IMR-90 (cell line): Measurements from ENCODE around the gene SPEF2. TPM values are rescaled to one million over a fixed set of nuclear protein-coding genes. Genes with fewer than 3 reads are reported as not detected.

Source experiments
- ATAC-seq: fragments of 200-7000 bp; cut with Tn5 transposase; 2 replicates; pipeline ENCODE4 v1.9.1; 2020; ENCODE audit warnings: low read depth, mild to moderate bottlenecking, moderate library complexity
- BruUV-seq: library from RNA; stranded (reverse); fragments of 400-500 nt; replicated peaks from 2 replicates; lab custom pipeline; 2021; lab: Mats Ljungman, UMichigan
- CTCF ChIA-PET: fragments of 300-600 bp; formaldehyde crosslinking; extraction: SDS; loops from one replicate; lab custom pipeline; 2021; ENCODE audit warnings: antibody characterized with exemption; lab: Yijun Ruan, JAX
- POLR2A ChIA-PET: fragments of 300-600 bp; sonication (Branson Sonifier 250); formaldehyde crosslinking; loops from one replicate; lab custom pipeline; 2022; ENCODE audit warnings: antibody characterized with exemption; ENCODE audit not compliant: unreplicated experiment; lab: Charles Lee
- DNase-seq: peaks from one replicate; pipeline ENCODE4 v3.0.0; 2013
- H2AFZ ChIP-seq: replicated peaks from 2 replicates; pipeline ENCODE3; 2013; ENCODE audit warnings: low read length, mild to moderate bottlenecking; ENCODE audit not compliant: poor library complexity
- H2AK5ac ChIP-seq: 2 replicates; pipeline ENCODE4 v1.6.1; 2013; ENCODE audit warnings: low read depth, low read length, inconsistent platforms
- H2AK9ac ChIP-seq: replicated peaks from 2 replicates; pipeline ENCODE3; 2013; ENCODE audit warnings: mild to moderate bottlenecking, low read depth, low read length, moderate library complexity; ENCODE audit not compliant: poor library complexity
- H2BK120ac ChIP-seq: 2 replicates; pipeline ENCODE4 v1.6.1; 2013; ENCODE audit warnings: low read depth, low read length, inconsistent platforms
- H2BK15ac ChIP-seq: 3 replicates; pipeline ENCODE4 v1.6.1; 2013; ENCODE audit warnings: low read depth, low read length, inconsistent platforms
- H2BK20ac ChIP-seq: 2 replicates; pipeline ENCODE4 v1.6.1; 2013; ENCODE audit warnings: low read depth, mild to moderate bottlenecking, inconsistent platforms, low read length, moderate library complexity
- H2BK5ac ChIP-seq: 2 replicates; pipeline ENCODE4 v1.6.1; 2013; ENCODE audit warnings: mild to moderate bottlenecking, low read depth, low read length, inconsistent platforms; ENCODE audit not compliant: poor library complexity, severe bottlenecking
- H3K14ac ChIP-seq: replicated peaks from 2 replicates; pipeline ENCODE4 v1.6.1; 2013; ENCODE audit warnings: low read depth, low read length, inconsistent platforms
- H3K18ac ChIP-seq: 2 replicates; pipeline ENCODE4 v1.6.1; 2013; ENCODE audit warnings: low read depth, low read length, control low read depth
- H3K23ac ChIP-seq: 2 replicates; pipeline ENCODE4 v1.6.1; 2013; ENCODE audit warnings: low read depth, low read length, inconsistent platforms
- H3K27ac ChIP-seq: 2 replicates; pipeline ENCODE4 v1.5.1; 2013; ENCODE audit warnings: mild to moderate bottlenecking, control low read depth, low read length; ENCODE audit not compliant: insufficient read depth
- H3K27me3 ChIP-seq: 2 replicates; pipeline ENCODE4 v1.6.1; 2013; ENCODE audit warnings: low read length; ENCODE audit not compliant: control insufficient read depth, insufficient read depth
- H3K36me3 ChIP-seq: 2 replicates; pipeline ENCODE4 v1.6.1; 2013; ENCODE audit warnings: low read length, mixed read lengths; ENCODE audit not compliant: control insufficient read depth, insufficient read depth
- H3K4ac ChIP-seq: 2 replicates; pipeline ENCODE4 v1.6.1; 2013; ENCODE audit warnings: low read depth, low read length, inconsistent platforms
- H3K4me1 ChIP-seq: 2 replicates; pipeline ENCODE4 v1.6.1; 2013; ENCODE audit warnings: low read length, mixed read lengths; ENCODE audit not compliant: control insufficient read depth, insufficient read depth
- H3K4me2 ChIP-seq: 2 replicates; pipeline ENCODE4 v1.6.1; 2013; ENCODE audit warnings: low read depth, mild to moderate bottlenecking, control low read depth, low read length, moderate library complexity
- H3K4me3 ChIP-seq: 2 replicates; pipeline ENCODE4 v1.5.1; 2013; ENCODE audit warnings: low read depth, mild to moderate bottlenecking, control low read depth, low read length, moderate library complexity; ENCODE audit not compliant: insufficient read depth
- H3K56ac ChIP-seq: 2 replicates; pipeline ENCODE4 v1.6.1; 2013; ENCODE audit warnings: low read length, inconsistent platforms; ENCODE audit not compliant: insufficient read depth; ENCODE audit errors: extremely low read depth
- H3K79me1 ChIP-seq, 2 experiments: 2 replicates each; pipeline ENCODE4 v1.6.1; 2013; ENCODE audit warnings: low read length in 2 of 2, inconsistent platforms in 1 of 2, low read depth in 1 of 2
- H3K9ac ChIP-seq: 2 replicates; pipeline ENCODE4 v1.6.1; 2013; ENCODE audit warnings: low read depth, low read length, control low read depth
- H3K9me1 ChIP-seq: 2 replicates; pipeline ENCODE4 v1.6.1; 2013; ENCODE audit warnings: low read length, inconsistent platforms; ENCODE audit not compliant: insufficient read depth
- H3K9me3 ChIP-seq: 2 replicates; pipeline ENCODE4 v1.6.1; 2013; ENCODE audit warnings: low read length; ENCODE audit not compliant: control insufficient read depth, insufficient read depth
- H4K20me1 ChIP-seq: 2 replicates; pipeline ENCODE4 v1.6.1; 2013; ENCODE audit warnings: low read length, inconsistent platforms; ENCODE audit not compliant: insufficient read depth
- H4K5ac ChIP-seq: 2 replicates; pipeline ENCODE4 v1.6.1; 2013; ENCODE audit warnings: mild to moderate bottlenecking, low read depth, low read length, control low read depth
- H4K8ac ChIP-seq, 2 experiments: 2 replicates each; pipeline ENCODE4 v1.6.1; 2013; ENCODE audit warnings: low read depth in 2 of 2, low read length in 2 of 2, control low read depth in 1 of 2, inconsistent platforms in 1 of 2
- H4K91ac ChIP-seq: 2 replicates; pipeline ENCODE4 v1.6.1; 2013; ENCODE audit warnings: low read depth, low read length, inconsistent platforms; ENCODE audit not compliant: insufficient read depth
- BHLHE40 ChIP-seq: fragments of 150-350 bp; IDR thresholded peaks from 2 replicates; pipeline ENCODE4 v1.6.1; 2016; ENCODE audit warnings: mild to moderate bottlenecking, low read depth, low read length
- CHD1 ChIP-seq: IDR thresholded peaks from 2 replicates; pipeline ENCODE4 v1.6.1; 2012; ENCODE audit warnings: low read depth, low read length, improper control_type of control experiment
- MAFK ChIP-seq: IDR thresholded peaks from 2 replicates; pipeline ENCODE4 v1.6.1; 2012; ENCODE audit warnings: low read depth, low read length, improper control_type of control experiment
- MAZ ChIP-seq: IDR thresholded peaks from 2 replicates; pipeline ENCODE4 v1.6.1; 2012; ENCODE audit warnings: low read depth, mild to moderate bottlenecking, low read length, improper control_type of control experiment, moderate library complexity, borderline replicate concordance
- MXI1 ChIP-seq: IDR thresholded peaks from 2 replicates; pipeline ENCODE4 v1.6.1; 2012; ENCODE audit warnings: low read depth, mild to moderate bottlenecking, low read length, moderate library complexity, borderline replicate concordance
- NFE2L2 ChIP-seq: fragments of 150-350 bp; IDR thresholded peaks from 2 replicates; pipeline ENCODE4 v1.6.1; 2016; ENCODE audit warnings: low read depth, mild to moderate bottlenecking, low read length
- POLR2A ChIP-seq: IDR thresholded peaks from 2 replicates; pipeline ENCODE4 v1.6.1; 2012; ENCODE audit warnings: mild to moderate bottlenecking, low read depth, low read length
- RAD21 ChIP-seq: IDR thresholded peaks from 2 replicates; pipeline ENCODE4 v1.6.1; 2012; ENCODE audit warnings: low read length, improper control_type of control experiment
- RCOR1 ChIP-seq: IDR thresholded peaks from 2 replicates; pipeline ENCODE4 v1.6.1; 2012; ENCODE audit warnings: mild to moderate bottlenecking, low read length, improper control_type of control experiment; ENCODE audit not compliant: insufficient replicate concordance
- RFX5 ChIP-seq: IDR thresholded peaks from 2 replicates; pipeline ENCODE4 v1.8.0; 2012; ENCODE audit warnings: low read depth, mild to moderate bottlenecking, low read length, moderate library complexity
- SMC3 ChIP-seq: fragments of 150-350 bp; IDR thresholded peaks from 2 replicates; pipeline ENCODE4 v1.6.1; 2016; ENCODE audit warnings: low read depth, mild to moderate bottlenecking, antibody characterized with exemption, low read length, moderate library complexity
- WGBS, 2 experiments: methylation state at CpG; one replicate each; pipeline versions ENCODE4 v1.1.5 to v1.1.7; 2013; ENCODE audit warnings: missing lambda C conversion rate in 2 of 2; ENCODE audit not compliant: insufficient read length in 1 of 2; ENCODE audit errors: extremely low coverage in 2 of 2; 5-methylcytosine and 5-hydroxymethylcytosine counted together
- dilution Hi-C: fragments of 300-500 bp; cut with HindIII; formaldehyde crosslinking; loops from one replicate; pipeline ENCODE4 v1.14.3; 2018; ENCODE audit warnings: low sequenced_read_pairs; ENCODE audit not compliant: unreplicated experiment
- in situ Hi-C: fragments of 300-500 bp; cut with MboI; formaldehyde crosslinking; loops from 3 replicates; pipeline ENCODE4 v1.14.3; 2019; ENCODE audit warnings: low sequenced_read_pairs, inconsistent platforms, mixed read lengths
- intact Hi-C: fragments of 100-400 bp; cut with micrococcal nuclease; formaldehyde crosslinking; loops from 2 replicates; pipeline ENCODE4 v1.10.0; 2022
- polyA plus RNA-seq, 3 experiments: library from polyadenylated mRNA; depleted of rRNA; stranded (reverse); fragments of >200 nt; gene quantifications; 2 replicates each; pipeline ENCODE4 v1.2.3, GENCODE V29; 2012; ENCODE audit warnings: low replicate concordance in 1 of 3
- total RNA-seq: library from RNA; depleted of rRNA; stranded (reverse); fragments of >200 nt; gene quantifications from 2 replicates; pipeline ENCODE4 v1.2.3, GENCODE V29; 2012
- TF ChIP-seq, protein P1 (sequence below): fragments of 150-350 bp; IDR thresholded peaks from 2 replicates; pipeline ENCODE4 v1.6.1; 2017; ENCODE audit warnings: mild to moderate bottlenecking, antibody characterized with exemption, low read length, low read depth
- TF ChIP-seq, protein P2 (sequence below): conservative IDR thresholded peaks from 2 replicates; pipeline ENCODE4 v1.5.1; 2012; ENCODE audit warnings: mild to moderate bottlenecking, low read depth, low read length, improper control_type of control experiment
- TF ChIP-seq, protein P3 (sequence below): fragments of 150-350 bp; IDR thresholded peaks from 2 replicates; pipeline ENCODE4 v1.6.1; 2016; ENCODE audit warnings: low read depth, mild to moderate bottlenecking, low read length, moderate library complexity, borderline replicate concordance

The SPEF2 gene
- total and polyA plus RNA-seq, 2 of the 4 experiments (the other 2 are of a cell fraction): 1.7 to 2.3 TPM

- no peak overlapping the region for H2AK9ac ChIP-seq
- no peaks in the 10 kb centered on the region for H4K20me1 ChIP-seq
- no peak overlapping the region for H2BK5ac ChIP-seq
- no CpG with 5 or more reads among the region's 4 CpGs for WGBS, 2 experiments
- no peaks in the 10 kb centered on the region for H3K36me3 ChIP-seq
- no peak overlapping the region for H2AFZ ChIP-seq
- BruUV-seq: no TSS peak
- H3K79me1 ChIP-seq: no peaks in the 10 kb centered on the region
- no peaks in the 10 kb centered on the region for H3K9me3 ChIP-seq
- no peak overlapping the region for H3K23ac ChIP-seq
- peak; percentile 92 for ATAC-seq
- H3K4me2 ChIP-seq: no peak overlapping the region
- H3K18ac ChIP-seq: peak overlapping the region; percentile 46; the same call in 1 of the 2 replicates
- no peak overlapping the region for H2BK20ac ChIP-seq
- H4K8ac ChIP-seq: peak overlapping the region in 1 of 2 experiments; percentile 33; a peak in 2 of 4 replicates
- peak overlapping the region; percentile 28; the same call in 1 of the 2 replicates for H4K5ac ChIP-seq
- no peak overlapping the region for H3K4me3 ChIP-seq
- ChIA-PET CTCF (interaction anchor here (0.6 to 3.4 kb wide), 16 partner anchors 8 to 427 kb away, joined by 3 to 27 read pairs (median 4); no protein-coding TSS in a partner anchor), POLR2A (interaction anchor here (1.2 kb wide), 1 partner anchor 207 kb away, joined by 5 read pairs; no protein-coding TSS in a partner anchor)
- no peak overlapping the region for H4K91ac ChIP-seq
- in situ Hi-C loops (no loop called here), dilution Hi-C loops (no loop called here), intact Hi-C loops (loop anchor here (1.0 to 5.0 kb wide), 3 partner anchors 206 to 564 kb away; partner anchors contain the start of gene IL7R)
- H2BK15ac ChIP-seq: no peak overlapping the region
- no peak overlapping the region for H3K4ac ChIP-seq
- no peak overlapping the region for H2AK5ac ChIP-seq
- no peak overlapping the region for H3K9ac ChIP-seq
- H3K27me3 ChIP-seq: no peaks in the 10 kb centered on the region
- no peaks in the 10 kb centered on the region for H3K9me1 ChIP-seq
- H2BK120ac ChIP-seq: peak overlapping the region; percentile 43; the same call in 1 of the 2 replicates
- no peak overlapping the region for H3K27ac ChIP-seq
- H3K56ac ChIP-seq: no peak overlapping the region
- H3K14ac ChIP-seq: no peak overlapping the region
- peak; percentile 57 for DNase-seq
- H3K4me1 ChIP-seq: peaks cover 2% of the 10 kb centered on the region; the same call in 1 of the 2 replicates
- no peak for TF ChIP-seq RCOR1
- TF ChIP-seq MXI1: no peak
- peak; percentile 73 for TF ChIP-seq RAD21
- TF ChIP-seq MAZ: no peak
- TF ChIP-seq, protein P1, sequence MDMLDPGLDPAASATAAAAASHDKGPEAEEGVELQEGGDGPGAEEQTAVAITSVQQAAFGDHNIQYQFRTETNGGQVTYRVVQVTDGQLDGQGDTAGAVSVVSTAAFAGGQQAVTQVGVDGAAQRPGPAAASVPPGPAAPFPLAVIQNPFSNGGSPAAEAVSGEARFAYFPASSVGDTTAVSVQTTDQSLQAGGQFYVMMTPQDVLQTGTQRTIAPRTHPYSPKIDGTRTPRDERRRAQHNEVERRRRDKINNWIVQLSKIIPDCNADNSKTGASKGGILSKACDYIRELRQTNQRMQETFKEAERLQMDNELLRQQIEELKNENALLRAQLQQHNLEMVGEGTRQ: peak; percentile 64; the same call in 1 of the 2 replicates
- TF ChIP-seq RFX5: no peak
- TF ChIP-seq MAFK: no peak
- TF ChIP-seq POLR2A: no peak
- no peak for TF ChIP-seq NFE2L2
- TF ChIP-seq, protein P2, sequence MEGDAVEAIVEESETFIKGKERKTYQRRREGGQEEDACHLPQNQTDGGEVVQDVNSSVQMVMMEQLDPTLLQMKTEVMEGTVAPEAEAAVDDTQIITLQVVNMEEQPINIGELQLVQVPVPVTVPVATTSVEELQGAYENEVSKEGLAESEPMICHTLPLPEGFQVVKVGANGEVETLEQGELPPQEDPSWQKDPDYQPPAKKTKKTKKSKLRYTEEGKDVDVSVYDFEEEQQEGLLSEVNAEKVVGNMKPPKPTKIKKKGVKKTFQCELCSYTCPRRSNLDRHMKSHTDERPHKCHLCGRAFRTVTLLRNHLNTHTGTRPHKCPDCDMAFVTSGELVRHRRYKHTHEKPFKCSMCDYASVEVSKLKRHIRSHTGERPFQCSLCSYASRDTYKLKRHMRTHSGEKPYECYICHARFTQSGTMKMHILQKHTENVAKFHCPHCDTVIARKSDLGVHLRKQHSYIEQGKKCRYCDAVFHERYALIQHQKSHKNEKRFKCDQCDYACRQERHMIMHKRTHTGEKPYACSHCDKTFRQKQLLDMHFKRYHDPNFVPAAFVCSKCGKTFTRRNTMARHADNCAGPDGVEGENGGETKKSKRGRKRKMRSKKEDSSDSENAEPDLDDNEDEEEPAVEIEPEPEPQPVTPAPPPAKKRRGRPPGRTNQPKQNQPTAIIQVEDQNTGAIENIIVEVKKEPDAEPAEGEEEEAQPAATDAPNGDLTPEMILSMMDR: peak; percentile 63
- TF ChIP-seq, protein P3, sequence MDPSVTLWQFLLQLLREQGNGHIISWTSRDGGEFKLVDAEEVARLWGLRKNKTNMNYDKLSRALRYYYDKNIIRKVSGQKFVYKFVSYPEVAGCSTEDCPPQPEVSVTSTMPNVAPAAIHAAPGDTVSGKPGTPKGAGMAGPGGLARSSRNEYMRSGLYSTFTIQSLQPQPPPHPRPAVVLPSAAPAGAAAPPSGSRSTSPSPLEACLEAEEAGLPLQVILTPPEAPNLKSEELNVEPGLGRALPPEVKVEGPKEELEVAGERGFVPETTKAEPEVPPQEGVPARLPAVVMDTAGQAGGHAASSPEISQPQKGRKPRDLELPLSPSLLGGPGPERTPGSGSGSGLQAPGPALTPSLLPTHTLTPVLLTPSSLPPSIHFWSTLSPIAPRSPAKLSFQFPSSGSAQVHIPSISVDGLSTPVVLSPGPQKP: no peak
- no peak for TF ChIP-seq CHD1
- no peak for TF ChIP-seq BHLHE40
- TF ChIP-seq SMC3: peak; percentile 84
These were observed 33.5 kb downstream of the SPEF2 start for GRCh38 chr5:35651002-35651756.
